RPMI7951 (cell line): ENCODE data around the gene RNF157. TPM values are rescaled to one million over a fixed set of nuclear protein-coding genes. Genes with fewer than 3 reads are reported as not detected.

Source experiments
- DNase-seq: peaks from one replicate; pipeline ENCODE4 v3.0.0-alpha.2; 2012; ENCODE audit warnings: low read depth
- total RNA-seq: library from RNA; depleted of rRNA; stranded (reverse); fragments of >200 nt; shearing (Covaris generic); gene quantifications from 2 replicates; pipeline ENCODE4 v1.2.3, GENCODE V29; 2014

The RNF157 gene
- total RNA-seq, 1 experiment from 2014 or later: 5.8 TPM

DNA sequence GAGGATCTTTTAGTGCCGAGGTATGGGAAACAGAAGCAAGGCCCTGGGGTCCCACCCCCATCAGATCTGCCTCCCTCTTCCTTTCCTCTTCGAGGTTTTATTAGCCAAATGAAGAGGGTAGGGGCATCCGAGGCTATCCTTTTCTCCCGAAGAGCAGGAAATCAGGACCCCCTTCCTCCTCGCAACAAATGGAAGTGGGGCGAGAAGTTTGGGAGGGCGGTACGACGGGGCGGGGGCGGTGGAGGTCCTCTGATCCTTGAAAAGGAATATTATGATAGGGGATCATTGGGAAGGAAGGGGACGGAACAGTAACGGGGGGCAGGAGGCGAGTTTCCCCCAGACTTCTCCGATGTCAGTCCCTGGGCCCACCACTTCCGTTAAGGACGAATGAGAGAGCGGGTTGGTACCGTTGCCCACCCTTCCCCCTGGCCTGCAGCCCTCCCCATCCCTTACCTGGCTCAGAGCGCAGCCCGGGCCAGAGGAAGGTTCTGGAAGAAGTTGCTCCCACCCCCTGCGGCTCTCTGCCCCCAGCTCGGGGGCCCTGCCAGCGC is 99.6 kb downstream of the RNF157 start:
- no peak for DNase-seq

DNA sequence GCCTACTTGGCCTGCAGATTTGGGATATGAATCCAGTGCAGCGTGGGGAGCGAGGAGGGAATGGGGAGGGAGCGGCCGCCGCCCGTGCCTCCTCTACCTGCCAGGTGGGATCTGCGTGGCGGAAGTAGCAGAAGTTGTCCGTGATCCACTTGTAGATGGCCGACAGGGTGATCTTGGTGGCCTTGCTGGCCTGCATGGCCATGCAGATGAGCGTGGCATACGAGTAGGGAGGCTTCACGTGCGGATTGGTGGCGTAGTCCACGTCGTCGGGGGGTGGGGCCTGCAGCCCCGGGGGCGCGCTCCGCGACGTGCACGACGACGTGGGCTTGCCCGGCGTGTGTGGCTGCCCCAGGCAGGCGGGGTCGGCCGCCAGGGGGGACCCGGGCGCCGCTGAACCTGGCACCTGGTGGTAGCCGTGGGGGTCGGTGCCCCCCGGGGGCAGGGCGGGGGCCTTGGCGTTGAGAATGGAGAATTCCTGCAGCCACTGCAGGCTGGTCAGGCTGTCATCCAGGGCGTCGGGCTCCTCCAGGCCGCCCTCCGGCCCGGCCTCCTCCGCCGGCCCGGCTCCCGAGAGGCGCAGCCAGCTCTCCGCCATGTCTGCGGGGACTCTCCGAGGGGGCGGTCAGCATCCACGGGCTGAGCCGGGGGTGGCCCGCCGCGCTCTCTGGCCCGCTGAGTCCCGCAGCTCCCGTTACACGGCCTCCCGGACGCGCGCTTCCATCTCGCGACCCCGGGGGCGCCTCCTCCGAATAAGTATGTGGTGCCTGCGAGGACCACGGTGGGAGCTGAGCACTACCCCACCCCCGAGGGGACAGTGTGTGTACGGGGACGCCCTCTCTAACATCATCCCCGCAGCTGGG is 100.3 kb downstream of the RNF157 start:
- DNase-seq: no peak

DNA sequence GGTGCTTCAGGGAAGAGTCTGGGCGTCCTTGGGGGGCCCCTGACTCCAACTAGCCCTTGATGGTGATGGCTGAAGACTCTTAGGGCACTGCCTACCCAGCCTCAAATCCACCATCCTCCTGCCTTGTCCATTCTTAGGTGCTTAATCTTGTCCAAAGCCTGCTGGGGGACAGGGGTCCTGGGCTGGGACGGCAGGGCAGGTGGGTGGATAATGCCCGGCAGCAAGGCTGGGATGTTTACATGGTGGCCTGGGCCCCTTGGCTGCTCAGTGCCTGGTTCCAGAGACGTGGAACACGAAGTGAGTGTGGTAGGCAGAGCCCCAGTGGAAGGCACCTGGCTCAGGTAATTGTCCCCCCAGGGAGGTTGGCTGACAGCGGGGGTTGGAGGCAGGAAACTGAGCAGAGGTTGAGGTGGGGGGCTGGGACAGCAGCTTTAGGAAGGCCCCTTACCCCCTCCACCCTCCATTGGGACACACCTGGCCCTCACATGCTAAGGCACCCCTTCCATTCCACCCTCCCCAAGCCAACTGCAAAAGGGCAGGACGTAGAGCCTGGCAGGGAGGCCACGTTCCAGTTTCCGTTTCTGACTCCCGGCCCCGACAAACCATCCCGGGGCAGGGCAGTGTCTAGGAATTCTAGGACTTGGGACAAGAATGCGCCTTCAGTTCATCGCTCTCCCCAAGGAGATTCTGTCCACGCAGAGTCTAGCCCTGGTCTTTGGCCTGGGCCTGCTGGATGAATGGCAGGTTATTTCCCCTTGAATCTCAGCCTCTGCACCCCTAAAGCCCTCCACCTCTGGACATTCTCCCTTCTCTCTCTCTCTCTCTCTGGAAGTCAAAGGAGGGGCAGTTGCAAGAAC is 101.2 kb downstream of the RNF157 start:
- no peak for DNase-seq

DNA sequence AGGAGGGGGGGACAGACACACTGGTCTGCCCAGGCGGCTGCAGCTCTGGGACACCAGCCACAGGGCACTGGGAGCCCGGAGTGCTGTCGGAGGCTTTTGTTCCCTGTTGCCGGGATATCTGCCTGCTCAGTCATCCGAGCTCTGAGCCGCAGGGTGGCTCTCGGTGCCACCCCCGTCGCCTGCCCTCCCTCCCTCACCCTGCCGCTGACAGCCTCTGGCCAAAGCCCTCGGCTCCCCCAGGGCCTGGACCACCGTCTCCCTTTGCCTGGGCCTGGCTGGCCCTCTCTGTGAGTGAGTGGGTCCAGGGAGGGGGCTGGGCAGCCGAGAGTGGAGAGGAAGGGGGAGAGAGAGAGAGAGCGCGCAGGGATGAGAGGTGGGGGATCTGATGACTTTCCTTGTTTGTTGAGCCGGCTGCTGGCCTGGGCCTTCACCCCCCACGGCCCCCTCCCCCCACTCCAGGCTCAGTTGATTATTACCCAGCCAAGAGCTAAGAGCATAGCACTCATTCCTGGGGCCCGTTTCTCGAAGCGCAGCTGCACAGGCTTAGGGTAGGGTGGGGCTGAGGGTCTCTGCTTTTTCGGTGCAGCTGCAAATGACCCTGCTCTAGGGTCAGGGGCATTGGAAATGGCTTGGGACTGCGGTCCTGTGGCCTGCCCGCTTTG is 101.9 kb downstream of the RNF157 start:
- no peak for DNase-seq

DNA sequence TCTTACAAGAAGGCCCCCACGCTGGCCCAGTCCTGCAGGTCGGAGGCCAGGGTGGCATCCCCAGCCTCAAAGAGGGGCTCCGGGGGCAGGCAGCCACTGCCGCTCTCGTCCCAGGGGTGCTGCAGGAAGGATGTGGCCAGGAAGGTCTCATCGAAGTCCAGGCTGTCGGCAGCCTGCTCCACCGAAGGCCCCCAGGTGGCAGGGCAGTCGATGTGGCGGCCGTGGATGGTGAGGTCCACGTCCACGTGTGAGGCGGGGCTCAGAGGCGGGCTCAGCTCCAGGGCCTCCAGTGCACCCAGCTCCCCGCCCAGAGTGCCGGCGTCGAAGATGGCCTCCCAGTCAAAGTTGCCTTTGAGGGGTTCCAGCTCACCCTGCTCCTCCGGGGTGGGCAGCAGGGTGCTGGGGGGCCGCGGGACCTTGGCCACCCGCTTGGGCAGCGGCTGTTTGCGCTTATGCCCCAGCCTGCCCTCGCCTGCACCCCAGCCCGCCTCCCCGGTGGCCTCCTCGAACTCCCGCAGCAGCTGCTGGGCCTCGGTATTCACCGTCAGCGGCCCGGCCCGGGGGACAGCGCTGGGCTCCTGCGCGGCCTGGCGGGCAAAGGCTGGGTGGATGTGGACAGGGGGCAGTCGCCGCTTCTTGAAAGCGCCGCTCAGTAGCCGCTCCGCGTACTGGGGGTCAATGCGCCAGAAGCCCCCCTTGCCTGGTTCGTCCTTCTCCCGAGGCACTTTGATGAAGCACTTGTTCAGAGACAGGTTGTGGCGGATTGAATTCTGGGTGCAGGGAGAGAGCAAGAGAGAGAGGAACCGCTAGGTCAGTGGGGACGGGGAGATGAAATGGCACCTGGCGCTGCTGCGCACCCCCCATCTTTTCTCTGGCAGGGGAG is 102.7 kb downstream of the RNF157 start:
- DNase-seq: no peak

DNA sequence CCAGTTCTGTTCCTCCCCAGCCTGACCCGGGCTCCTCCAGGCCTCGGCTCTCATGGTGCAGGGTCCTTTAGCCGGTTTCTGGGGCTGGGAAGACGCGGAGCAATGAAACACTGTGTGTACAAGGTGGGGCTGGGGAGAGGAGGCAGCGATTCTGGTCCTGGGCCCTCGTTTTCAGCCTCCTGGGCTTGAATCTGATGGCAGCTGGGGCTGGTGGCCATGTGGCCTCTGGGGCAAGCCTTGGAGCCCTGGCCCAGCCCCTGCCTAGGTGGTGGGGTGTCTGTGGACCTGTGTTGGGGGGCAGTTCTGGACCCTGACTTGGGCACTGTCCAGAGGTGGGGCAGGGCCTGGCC is 103.3 kb downstream of the RNF157 start:
- DNase-seq: no peak

DNA sequence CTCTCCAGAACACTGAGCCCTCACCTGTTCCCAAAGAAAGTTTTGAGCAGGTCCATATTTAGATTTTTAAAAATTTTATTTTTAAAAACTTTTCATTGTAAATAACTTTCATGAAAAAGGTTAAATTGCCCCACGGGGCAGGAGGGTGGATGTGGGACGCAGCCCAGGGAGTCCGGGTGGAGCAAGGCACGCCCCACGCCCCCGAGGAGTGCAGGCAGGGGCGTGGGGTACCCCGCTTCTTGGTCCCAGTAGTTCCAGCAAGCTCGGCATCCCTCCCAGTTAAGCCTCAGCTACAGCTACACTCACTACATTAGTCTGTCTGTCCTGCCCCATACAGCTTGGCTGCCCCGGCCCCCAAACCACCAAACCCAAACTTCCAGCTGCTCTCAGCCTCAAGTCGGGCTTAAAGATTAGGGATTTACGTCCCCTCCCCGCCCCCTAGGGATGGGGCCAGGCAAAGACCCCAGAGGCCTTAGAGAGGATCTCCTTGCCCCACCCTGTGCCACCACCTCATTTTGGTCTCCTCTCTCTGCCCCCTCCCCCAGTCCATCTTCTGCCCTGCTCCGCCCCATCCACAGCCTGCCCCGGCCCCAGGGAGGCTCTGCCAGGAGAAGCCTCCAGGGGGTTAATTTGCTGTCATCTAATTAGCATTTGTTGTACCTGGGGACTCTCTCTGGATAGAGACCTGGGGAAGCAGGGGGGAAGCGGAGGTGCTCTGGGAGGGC is 103.9 kb downstream of the RNF157 start:
- no peak for DNase-seq

DNA sequence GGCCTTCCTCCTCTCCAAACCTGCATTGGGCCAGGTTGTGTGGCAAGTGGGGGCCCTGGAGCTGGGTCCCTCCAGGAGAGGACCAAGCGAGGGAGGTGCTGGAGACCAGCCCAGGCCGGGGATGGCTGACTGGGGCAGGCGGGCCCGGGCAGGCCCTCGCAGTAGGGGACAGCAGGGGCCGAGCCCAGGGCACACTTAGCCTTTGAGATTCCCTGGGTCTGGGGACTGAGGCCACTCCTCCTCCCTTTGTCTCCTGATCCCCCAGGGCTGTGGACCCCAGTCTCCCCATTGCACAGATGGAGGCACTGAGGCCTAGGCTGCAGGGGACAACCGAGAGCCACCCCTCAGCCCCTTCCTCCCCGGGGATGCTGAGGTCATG is 104.5 kb downstream of the RNF157 start:
- no peak for DNase-seq

DNA sequence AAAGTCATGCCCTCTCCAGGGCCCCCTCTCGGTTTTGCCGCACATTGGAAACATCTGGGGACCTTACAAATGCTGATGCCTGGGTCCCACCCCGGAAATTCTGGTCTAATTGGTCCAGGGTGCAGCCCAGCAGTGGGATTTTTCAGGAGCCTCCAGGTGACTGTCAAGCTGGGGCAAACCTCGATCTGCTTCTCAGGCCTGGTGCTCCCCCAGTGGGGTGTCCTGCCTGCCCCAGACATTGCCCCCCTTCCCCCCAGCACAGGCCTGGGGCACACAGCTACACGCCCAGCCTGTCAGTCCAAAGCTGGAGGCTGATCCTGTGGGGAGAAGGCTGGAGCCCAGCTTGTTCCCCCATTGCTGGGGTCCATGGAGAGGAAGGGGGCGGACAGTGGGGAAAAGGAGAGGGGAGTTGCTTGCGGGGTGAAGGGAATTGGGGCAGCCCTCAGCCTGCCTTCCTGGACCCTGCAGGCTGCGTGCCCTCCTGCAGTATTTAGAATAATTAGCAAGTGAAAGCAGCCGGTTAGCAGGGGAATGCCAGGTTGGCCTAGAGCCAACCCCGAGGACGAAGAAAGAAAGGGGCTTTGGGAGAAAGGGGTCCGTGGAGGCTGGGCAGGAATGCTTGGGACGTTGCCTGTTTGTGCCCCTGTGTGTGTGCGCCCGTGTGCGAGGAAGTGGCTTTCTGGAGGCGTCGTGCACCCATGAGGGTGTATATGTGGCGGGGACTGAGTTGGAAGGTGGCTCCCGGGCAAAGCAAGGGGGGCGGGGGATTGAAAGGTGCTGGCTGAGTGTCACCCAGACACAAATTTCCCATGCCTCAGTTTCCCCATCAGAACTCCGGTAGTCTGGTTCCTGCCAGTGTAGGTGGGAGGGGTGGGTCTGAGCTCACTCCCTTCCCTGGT is 105.1 kb downstream of the RNF157 start:
- DNase-seq: no peak

DNA sequence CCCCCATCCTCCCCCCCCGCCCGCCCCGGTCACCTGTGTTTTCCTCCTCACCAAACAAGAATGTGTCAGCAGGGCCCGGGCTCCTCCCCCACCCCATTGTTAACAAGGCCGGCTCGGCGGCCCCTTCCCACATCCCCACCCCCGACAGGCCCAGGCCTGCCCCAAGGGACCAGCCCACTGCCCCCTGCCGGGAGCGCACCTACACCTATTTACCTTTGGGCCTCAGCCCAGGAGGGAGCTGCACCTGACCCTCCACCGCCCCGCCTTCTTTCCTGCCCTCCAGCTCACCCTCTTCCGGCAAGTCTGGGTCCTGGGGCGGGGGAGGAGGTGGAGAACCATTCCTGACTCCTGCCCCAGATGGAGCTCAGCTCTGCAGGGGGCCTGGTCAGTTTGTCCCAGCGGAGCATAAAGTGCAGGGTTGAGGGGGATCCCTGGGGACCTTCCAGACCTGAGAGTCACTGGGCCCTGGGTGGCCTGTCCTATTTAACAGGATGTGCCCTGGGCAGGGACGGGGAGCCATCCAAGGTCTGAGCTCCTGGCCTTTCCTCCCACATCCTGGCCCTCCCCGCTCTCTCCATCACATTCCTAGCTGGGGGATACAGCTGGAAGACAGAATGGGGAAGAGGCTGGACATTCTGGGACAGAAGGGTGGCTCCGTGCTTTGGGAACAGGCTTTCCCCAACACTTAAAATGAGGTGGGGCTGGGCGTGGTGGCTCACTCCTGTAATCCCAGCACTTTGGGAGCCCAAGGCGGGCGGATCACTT is 107.5 kb downstream of the RNF157 start:
- no peak for DNase-seq

DNA sequence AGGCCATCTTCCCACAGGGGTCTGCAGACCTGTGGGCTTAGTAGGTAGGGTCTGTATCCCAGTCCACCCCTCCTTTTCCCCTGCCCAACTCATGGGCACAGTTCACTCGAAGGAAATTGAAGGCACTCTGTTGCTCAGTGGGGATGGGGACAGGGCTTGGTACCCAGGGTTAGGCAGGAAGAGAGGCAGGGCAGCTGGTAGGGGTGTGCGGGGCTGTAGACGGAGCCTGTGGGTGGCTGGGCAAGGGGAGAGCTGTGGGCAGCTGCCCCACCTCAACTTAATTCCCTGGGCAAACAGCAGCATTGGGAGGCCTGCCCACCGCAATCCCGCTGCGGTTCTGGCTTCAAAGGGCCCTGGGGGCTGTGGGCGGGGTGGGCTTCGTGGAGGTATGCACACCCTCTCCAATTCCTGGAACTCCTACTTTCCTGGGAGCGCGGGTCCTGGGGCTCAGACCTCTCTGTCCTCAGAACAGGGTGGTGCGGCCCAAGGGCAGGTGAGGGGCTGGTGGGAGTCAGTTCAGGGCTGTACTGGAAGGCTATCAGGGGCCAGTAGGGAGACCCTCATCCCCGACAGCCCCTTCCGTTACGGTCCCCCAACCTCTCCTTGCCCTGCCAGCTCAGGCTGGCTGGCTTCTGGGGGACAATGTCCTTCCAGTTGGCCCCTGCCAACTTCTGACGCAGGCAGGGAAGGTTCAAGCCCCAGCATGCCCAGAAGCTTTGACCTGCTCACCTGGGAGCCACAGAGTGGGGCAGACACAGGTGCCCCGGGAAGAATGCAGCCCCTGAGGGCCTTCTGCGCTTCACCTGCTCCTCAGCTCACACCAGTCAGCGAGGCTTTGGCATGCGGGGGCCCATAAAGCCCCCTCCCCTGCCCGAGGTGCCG is 108.4 kb downstream of the RNF157 start:
- DNase-seq: no peak

DNA sequence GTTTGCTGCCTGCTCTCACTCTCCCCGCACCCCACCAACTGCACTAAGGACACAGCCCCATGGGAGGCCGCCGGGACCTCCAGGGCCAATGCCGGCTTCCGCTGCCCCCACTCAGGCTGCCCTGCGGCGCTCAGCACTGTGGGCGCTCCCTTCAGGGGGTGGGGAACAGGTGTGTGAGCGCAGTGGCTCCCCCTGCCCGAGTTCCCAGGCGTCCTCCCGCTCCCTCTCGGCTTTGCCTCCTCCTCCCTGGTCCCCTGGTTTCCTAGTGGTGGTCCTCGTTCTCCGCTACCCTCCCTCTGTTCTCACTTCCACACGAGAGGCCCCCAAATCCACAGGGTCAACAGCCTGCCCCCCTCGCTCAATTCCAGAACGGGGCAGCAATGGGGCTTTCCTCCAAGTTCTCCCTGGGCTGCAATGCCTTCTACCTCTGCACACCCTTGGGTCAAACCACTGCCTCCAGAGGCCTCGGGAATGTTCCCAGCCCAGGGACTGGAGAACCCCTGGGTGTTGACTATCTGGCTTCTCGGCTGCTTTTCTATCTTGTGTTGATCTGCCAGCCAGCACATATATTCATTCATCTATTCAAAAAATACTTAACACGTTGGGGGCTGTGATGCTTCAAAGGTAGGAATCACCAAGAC is 109.1 kb downstream of the RNF157 start:
- no peak for DNase-seq

DNA sequence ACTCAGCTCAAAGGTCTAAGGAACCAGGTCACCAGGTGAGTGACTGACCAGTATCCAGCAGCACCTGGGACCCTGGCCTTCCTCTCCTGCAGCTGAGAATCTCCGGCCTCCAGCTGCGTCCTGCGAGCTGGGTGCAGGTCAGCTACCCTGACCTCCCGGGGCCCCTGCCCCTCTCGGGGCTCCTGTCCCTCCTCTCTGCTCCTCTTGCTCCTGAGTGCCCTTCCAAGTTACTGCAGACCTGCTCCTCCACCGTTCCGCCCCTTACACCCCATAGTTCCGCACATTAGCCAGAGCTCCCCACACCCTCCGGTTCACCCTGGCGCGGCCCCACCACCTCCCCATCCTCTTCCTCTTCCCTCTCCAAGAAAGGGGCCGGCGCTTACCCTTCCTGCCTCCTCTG is 109.8 kb downstream of the RNF157 start:
- no peak for DNase-seq

DNA sequence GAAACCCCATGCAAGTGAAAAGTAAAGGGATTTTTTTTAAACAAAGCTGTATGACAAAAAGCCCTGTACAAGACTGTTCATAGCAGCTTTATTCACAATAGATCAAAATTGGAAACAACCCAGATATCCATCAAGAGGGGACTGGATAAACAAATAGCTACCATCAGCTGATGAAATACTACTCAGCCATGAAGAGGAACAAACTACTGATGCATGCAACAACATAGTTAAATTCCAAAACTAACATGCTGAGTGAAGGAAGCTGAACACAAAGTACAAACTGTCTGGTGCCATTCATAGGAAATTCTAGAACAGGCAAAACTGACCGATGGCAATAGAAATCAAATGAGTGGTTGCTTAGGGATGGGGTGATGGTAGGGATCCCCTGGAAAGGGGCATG is 114.4 kb downstream of the RNF157 start:
- no peak for DNase-seq

DNA sequence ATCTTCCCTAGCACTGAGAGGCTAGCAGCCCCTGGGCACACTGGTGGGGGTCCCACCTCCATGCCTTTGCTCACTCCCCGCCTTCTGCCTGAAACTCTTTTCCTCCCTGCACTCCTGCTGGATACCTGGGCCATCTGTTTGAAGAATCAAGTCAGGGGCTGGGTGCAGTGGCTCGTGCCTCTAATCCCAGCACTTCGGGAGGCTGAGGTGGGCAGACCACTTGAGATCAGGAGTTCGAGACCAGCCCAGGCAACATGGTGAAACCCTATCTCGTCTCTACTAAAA is 115.0 kb downstream of the RNF157 start:
- DNase-seq: no peak

DNA sequence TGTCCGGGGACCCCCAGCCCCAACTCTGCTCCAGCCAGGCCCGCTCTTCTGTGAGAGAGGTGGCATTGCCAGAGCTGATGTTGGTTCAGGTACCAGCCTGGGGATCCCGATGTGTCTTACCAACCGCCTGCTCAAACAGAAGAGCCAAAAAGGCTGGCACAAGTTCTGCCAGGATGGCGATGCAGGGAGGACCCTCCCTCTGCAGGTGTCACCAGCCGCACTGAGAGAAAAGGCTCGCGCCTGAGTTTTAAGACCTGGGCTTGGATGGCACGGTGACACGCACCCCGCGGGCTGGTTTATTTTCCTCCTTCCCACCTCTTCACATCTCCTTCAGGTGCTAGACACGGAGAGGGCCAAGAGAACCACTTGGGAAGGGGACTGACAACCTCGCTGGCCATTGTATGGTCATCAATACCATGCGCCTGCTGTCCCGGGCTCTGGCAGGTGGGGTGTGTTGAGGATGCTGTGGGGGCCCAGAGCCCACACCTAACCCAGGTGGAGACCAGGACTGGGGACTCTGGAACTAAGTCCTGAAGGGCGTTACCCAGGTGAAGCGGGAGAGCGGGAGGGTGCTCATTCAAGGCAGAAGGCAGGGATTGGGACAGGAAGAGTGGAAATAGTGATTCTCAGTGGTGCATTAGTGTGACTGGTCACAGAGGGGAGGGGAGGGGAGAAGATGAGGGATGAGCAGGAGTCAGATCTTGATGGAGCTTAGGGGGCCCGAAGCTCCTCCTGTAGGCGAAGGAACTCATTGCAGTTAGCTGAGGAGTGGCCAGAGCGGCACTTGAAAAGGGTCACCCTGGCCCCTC is 115.5 kb downstream of the RNF157 start:
- DNase-seq: no peak
